Gastrocnemius medialis (tissue), 4 donors: ENCODE results near the gene CEACAM20. TPM values are rescaled to one million over a fixed set of nuclear protein-coding genes. Genes with fewer than 3 reads are reported as not detected.

Experiments
- ATAC-seq, 2 donors: fragments of 150-250 bp; one replicate each; pipeline ENCODE4 v1.9.1; 2016
- DNase-seq, 2 donors: peaks; one replicate each; pipeline ENCODE4 v3.0.0-alpha.2; 2019
- H3K27ac ChIP-seq, 4 donors: fragments of 200-600 bp; sonication (generic); 1 replicate in 1 of 4; 2 replicates in 3 of 4; pipeline ENCODE4 v1.5.1; 2016 to 2018; ENCODE audit warnings: mild to moderate bottlenecking in 2 of 4, moderate library complexity in 1 of 4
- H3K27me3 ChIP-seq, 3 donors: fragments of 200-600 bp; sonication (generic) in 2 of 3; 1 replicate in 1 of 3; 2 replicates in 2 of 3; pipeline versions ENCODE4 v1.5.1 to v1.6.0; 2016 to 2019; ENCODE audit warnings: mild to moderate bottlenecking in 1 of 3, moderate library complexity in 1 of 3
- H3K36me3 ChIP-seq, 2 donors: fragments of 200-600 bp; sonication (generic) in 1 of 2; one replicate each; pipeline ENCODE4 v1.5.1; 2017 to 2018
- H3K4me1 ChIP-seq, 2 donors: fragments of 200-600 bp; sonication (generic) in 1 of 2; one replicate each; pipeline ENCODE4 v1.5.1; 2016 to 2017; ENCODE audit warnings: mild to moderate bottlenecking in 2 of 2
- H3K4me3 ChIP-seq, 4 donors: fragments of 200-600 bp; sonication (generic) in 3 of 4; 1 replicate in 1 of 4; 2 replicates in 3 of 4; pipeline ENCODE4 v1.5.1; 2016 to 2019; ENCODE audit warnings: mild to moderate bottlenecking in 2 of 4
- H3K9me3 ChIP-seq, 3 donors: fragments of 200-600 bp; sonication (generic) in 2 of 3; 1 replicate in 1 of 3; 2 replicates in 2 of 3; pipeline ENCODE4 v1.5.1; 2016 to 2019
- CTCF ChIP-seq, 5 experiments: fragments of 450-650 bp in 3 of 5; fragments of 200-600 bp in 2 of 5; sonication (generic) in 2 of 5; IDR thresholded peaks in 4 of 5; conservative IDR thresholded peaks in 1 of 5; 1 replicate in 4 of 5; 2 replicates in 1 of 5; pipeline ENCODE4 v1.5.1; 2016 to 2019; ENCODE audit warnings: antibody characterized with exemption in 5 of 5, mild to moderate bottlenecking in 3 of 5, moderate library complexity in 3 of 5
- POLR2A ChIP-seq, 2 donors: fragments of 450-650 bp; IDR thresholded peaks; one replicate each; pipeline ENCODE4 v1.6.1; 2017; ENCODE audit warnings: antibody characterized with exemption in 2 of 2, mild to moderate bottlenecking in 2 of 2, moderate library complexity in 2 of 2
- in situ Hi-C, 4 donors: fragments of 200-750 bp; cut with MboI; loops; one replicate each; pipeline versions ENCODE4 v1.15.0 to v1.8.0; 2017; ENCODE audit warnings: low sequenced_read_pairs in 4 of 4
- intact Hi-C: fragments of 100-400 bp; cut with DNase I; formaldehyde crosslinking; loops from one replicate; pipeline ENCODE4 v1.15.1; 2023; ENCODE audit warnings: low total_unique reads
- total RNA-seq, 4 donors: library from RNA; depleted of rRNA; stranded (reverse); fragments of >200 nt; gene quantifications; one replicate each; pipeline versions ENCODE4 v1.1.0 to v1.2.3, GENCODE V29; 2016

Gene CEACAM20
- total RNA-seq, 4 donors from 2014 or later = not detected

DNA sequence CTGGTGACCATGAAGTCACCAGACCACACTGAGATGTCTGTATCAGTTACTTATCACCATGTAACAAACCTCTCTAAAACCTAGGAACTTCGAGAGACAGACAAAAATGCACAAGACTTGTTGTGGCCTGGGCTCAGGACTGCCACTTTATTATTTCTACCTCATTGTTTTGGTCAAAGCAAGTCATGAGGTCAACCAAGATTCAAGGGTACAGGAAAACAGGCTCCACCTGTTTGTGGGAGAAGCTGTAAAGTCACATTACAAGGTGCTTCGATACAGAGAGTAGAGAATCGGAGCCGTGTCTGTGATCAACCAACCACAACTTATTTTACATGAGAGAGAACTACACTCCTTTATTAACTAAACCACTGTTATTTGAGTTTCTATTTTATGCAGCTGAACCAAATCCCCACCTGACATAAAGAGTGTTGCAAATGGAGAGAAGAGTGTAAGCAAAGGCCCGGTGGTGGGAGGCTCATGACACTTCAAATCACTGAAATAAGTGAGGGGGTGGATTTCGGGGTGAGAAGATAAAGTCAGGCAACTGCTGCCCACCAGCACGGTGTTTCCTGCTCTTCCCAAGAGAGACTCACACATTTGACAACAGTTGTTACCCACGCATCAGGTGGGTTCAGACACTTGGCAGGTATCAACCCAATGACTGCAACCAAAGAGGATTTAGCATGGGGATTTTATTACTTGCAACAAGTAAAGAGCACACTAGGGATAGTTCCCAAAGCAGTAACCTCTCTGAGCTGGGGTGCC is 44.9 kb upstream of the CEACAM20 start:
- DNase-seq = no peak
- H3K4me1 ChIP-seq = no peaks in the 10 kb centered on the region
- no peaks in the 10 kb centered on the region for H3K27me3 ChIP-seq
- H3K27ac ChIP-seq = no peak overlapping the region
- in situ Hi-C loops (loop anchor here (5.0 kb wide), 1 partner anchor 83 kb away; no protein-coding TSS in a partner anchor), intact Hi-C loops (no loop called here)
- H3K9me3 ChIP-seq = no peaks in the 10 kb centered on the region
- no peak for ATAC-seq
- no peak for TF ChIP-seq CTCF (IDR thresholded peaks at IDR 0.05 in 4 of 5, conservative IDR thresholded peaks at IDR 0.05 in 1 of 5)
- TF ChIP-seq POLR2A (IDR thresholded peaks at IDR 0.05) = no peak
- H3K4me3 ChIP-seq = no peak overlapping the region
- no peaks in the 10 kb centered on the region for H3K36me3 ChIP-seq

GRCh38 chr19:44573627-44574026 is 44.2 kb upstream of the CEACAM20 start:
- H3K4me1 ChIP-seq = no peaks in the 10 kb centered on the region
- no peaks in the 10 kb centered on the region for H3K36me3 ChIP-seq
- H3K27me3 ChIP-seq = no peaks in the 10 kb centered on the region
- in situ Hi-C loops = loop anchor here (5.0 kb wide), 1 partner anchor 84 kb away; no protein-coding TSS in a partner anchor
- no peak overlapping the region for H3K27ac ChIP-seq
- H3K4me3 ChIP-seq = no peak overlapping the region
- DNase-seq (no peak), ATAC-seq (no peak)
- H3K9me3 ChIP-seq = no peaks in the 10 kb centered on the region
- TF ChIP-seq CTCF (IDR thresholded peaks at IDR 0.05 in 4 of 5, conservative IDR thresholded peaks at IDR 0.05 in 1 of 5) (no peak), POLR2A (IDR thresholded peaks at IDR 0.05) (no peak)
- intact Hi-C loops = no loop called here

- no peaks in the 10 kb centered on the region for H3K9me3 ChIP-seq
- ATAC-seq (no peak), DNase-seq (no peak)
- in situ Hi-C loops (loop anchor here (5.0 kb wide), 1 partner anchor 84 kb away; no protein-coding TSS in a partner anchor), intact Hi-C loops (no loop called here)
- no peak for TF ChIP-seq POLR2A (IDR thresholded peaks at IDR 0.05)
- no peak for TF ChIP-seq CTCF (IDR thresholded peaks at IDR 0.05 in 4 of 5, conservative IDR thresholded peaks at IDR 0.05 in 1 of 5)
- H3K27ac ChIP-seq = no peak overlapping the region
- no peaks in the 10 kb centered on the region for H3K4me1 ChIP-seq
- H3K4me3 ChIP-seq = no peak overlapping the region
- no peaks in the 10 kb centered on the region for H3K27me3 ChIP-seq
- no peaks in the 10 kb centered on the region for H3K36me3 ChIP-seq
Observed at GRCh38 chr19:44573183-44573582, 43.7 kb upstream of the CEACAM20 start.

DNA sequence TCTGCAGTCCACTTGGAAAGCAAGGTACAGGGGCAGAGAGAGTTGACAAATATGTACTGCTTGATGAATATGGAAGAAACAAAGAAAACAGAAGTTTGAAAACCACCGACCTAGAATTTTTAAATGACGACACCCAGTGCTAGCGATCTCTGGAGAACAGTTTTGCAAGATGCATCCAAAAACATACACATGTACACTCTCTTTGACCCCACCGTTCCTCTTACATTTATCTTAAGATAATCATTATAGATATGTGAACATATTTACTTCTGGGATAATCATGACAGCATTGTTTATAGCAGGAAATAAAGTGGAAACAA is 43.1 kb upstream of the CEACAM20 start:
- intact Hi-C loops = no loop called here
- Histone ChIP-seq H3K36me3 (no peaks in the 10 kb centered on the region), H3K9me3 (no peaks in the 10 kb centered on the region), H3K27me3 (no peaks in the 10 kb centered on the region), H3K4me1 (no peaks in the 10 kb centered on the region), H3K27ac (no peak overlapping the region), H3K4me3 (no peak overlapping the region)
- TF ChIP-seq POLR2A (IDR thresholded peaks at IDR 0.05) = no peak
- TF ChIP-seq CTCF (IDR thresholded peaks at IDR 0.05 in 4 of 5, conservative IDR thresholded peaks at IDR 0.05 in 1 of 5) = no peak
- in situ Hi-C loops = loop anchor here (5.0 kb wide), 1 partner anchor 85 kb away; no protein-coding TSS in a partner anchor
- ATAC-seq (no peak), DNase-seq (no peak)
